Activated B cell treated with CpG ODN at 0.5 μM for 24 hours (primary cell): Measurements from ENCODE around the gene SLC25A30. TPM values are rescaled to one million over a fixed set of nuclear protein-coding genes. Genes with fewer than 3 reads are reported as not detected.
"Not testable (repeated sequence)": the region's sequence is repeated elsewhere in the genome, so short reads cannot be mapped to it uniquely, and the experiment has no call there.

Source experiments
- ATAC-seq: fragments of 200-7000 bp; cut with Tn5 transposase; one replicate; pipeline ENCODE4 v1.10.0; 2021; ENCODE audit warnings: low read depth, mild to moderate bottlenecking, moderate library complexity
- CTCF ChIA-PET: fragments of 350-600 bp; sonication (Branson Sonifier 250); formaldehyde crosslinking; loops from one replicate; lab custom pipeline; 2021; ENCODE audit warnings: antibody characterized with exemption; lab: Charles Lee
- POLR2A ChIA-PET: fragments of 350-600 bp; sonication (Branson Sonifier 250); formaldehyde crosslinking; loops from one replicate; lab custom pipeline; 2021; ENCODE audit warnings: antibody characterized with exemption; lab: Charles Lee
- DNase-seq: peaks from one replicate; pipeline ENCODE4 v3.0.0; 2022
- H3K27ac Mint-ChIP-seq: one replicate; pipeline ENCODE4 v1.8.0; 2020; ENCODE audit warnings: mixed read lengths
- H3K27me3 Mint-ChIP-seq: one replicate; pipeline ENCODE4 v1.8.0; 2021; ENCODE audit warnings: mixed read lengths
- H3K36me3 Mint-ChIP-seq: one replicate; pipeline ENCODE4 v1.8.0; 2021; ENCODE audit warnings: low read depth, mixed read lengths
- H3K4me1 Mint-ChIP-seq: one replicate; pipeline ENCODE4 v1.8.0; 2021; ENCODE audit warnings: mixed read lengths
- H3K4me3 Mint-ChIP-seq: one replicate; pipeline ENCODE4 v1.8.0; 2020; ENCODE audit warnings: mild to moderate bottlenecking, mixed read lengths
- H3K9me3 Mint-ChIP-seq: one replicate; pipeline ENCODE4 v1.8.0; 2020; ENCODE audit warnings: mixed read lengths
- CTCF ChIP-seq: fragments of 200-600 bp; IDR thresholded peaks from one replicate; pipeline ENCODE4 v1.8.0; 2022; ENCODE audit warnings: antibody characterized with exemption, mild to moderate bottlenecking
- intact Hi-C: fragments of 100-400 bp; cut with micrococcal nuclease; formaldehyde crosslinking; loops from one replicate; pipeline ENCODE4 v1.15.1; 2024
- total RNA-seq: library from RNA; stranded (reverse); gene quantifications from 2 replicates; pipeline ENCODE4 v1.2.3, GENCODE V29; 2022

SLC25A30 gene
- total RNA-seq, 1 donor from 2014 or later, result 19.3 TPM

GRCh38 chr13:45352031-45352430, 66.1 kb downstream of the SLC25A30 start:
- peaks cover 61% of the 10 kb centered on the region for H3K36me3 Mint-ChIP-seq
- H3K27me3 Mint-ChIP-seq, result no peaks in the 10 kb centered on the region
- DNase-seq (no peak), ATAC-seq (no peak)
- no peak overlapping the region for H3K27ac Mint-ChIP-seq
- POLR2A ChIA-PET, result no interaction called here
- CTCF ChIA-PET, result no interaction called here
- H3K4me1 Mint-ChIP-seq, result peaks cover 7% of the 10 kb centered on the region
- H3K9me3 Mint-ChIP-seq, result no peaks in the 10 kb centered on the region
- intact Hi-C loops, result no loop called here
- TF ChIP-seq CTCF, result no peak
- no peak overlapping the region for H3K4me3 Mint-ChIP-seq

- Mint-ChIP-seq H3K4me1 (peaks cover 7% of the 10 kb centered on the region), H3K36me3 (peaks cover 64% of the 10 kb centered on the region), H3K27me3 (no peaks in the 10 kb centered on the region), H3K4me3 (no peak overlapping the region), H3K9me3 (no peaks in the 10 kb centered on the region), H3K27ac (no peak overlapping the region)
- no peak for TF ChIP-seq CTCF
- ChIA-PET POLR2A (no interaction called here), CTCF (no interaction called here)
- no peak for DNase-seq
- intact Hi-C loops, result no loop called here
- no peak for ATAC-seq
Measured at GRCh38 chr13:45350152-45350551, 68.0 kb downstream of the SLC25A30 start.

GRCh38 chr13:45349438-45349837, 68.7 kb downstream of the SLC25A30 start:
- Mint-ChIP-seq H3K27me3 (no peaks in the 10 kb centered on the region), H3K27ac (no peak overlapping the region), H3K9me3 (no peaks in the 10 kb centered on the region), H3K4me1 (peaks cover 7% of the 10 kb centered on the region), H3K4me3 (no peak overlapping the region), H3K36me3 (peaks cover 65% of the 10 kb centered on the region)
- ChIA-PET POLR2A (interaction anchor here (0.6 kb wide), 1 partner anchor 263 kb away, joined by 3 read pairs; no protein-coding TSS in a partner anchor), CTCF (no interaction called here)
- DNase-seq, result no peak
- no peak for ATAC-seq
- no peak for TF ChIP-seq CTCF
- intact Hi-C loops, result loop anchor here (10.0 kb wide), 1 partner anchor 815 kb away; no protein-coding TSS in a partner anchor

- peaks cover 29% of the 10 kb centered on the region for H3K4me1 Mint-ChIP-seq
- H3K27me3 Mint-ChIP-seq, H3K4me3 Mint-ChIP-seq, DNase-seq, POLR2A ChIA-PET, ATAC-seq, H3K9me3 Mint-ChIP-seq, H3K27ac Mint-ChIP-seq, CTCF ChIA-PET: not testable (repeated sequence)
- intact Hi-C loops, result loop anchor here (5.0 to 10.0 kb wide), 3 partner anchors 821 to 1087 kb away; no protein-coding TSS in a partner anchor
- H3K36me3 Mint-ChIP-seq, result peaks cover 51% of the 10 kb centered on the region
Measured at GRCh38 chr13:45344064-45344463, 74.1 kb downstream of the SLC25A30 start.

Other genes with a start within 250 kb of the SLC25A30 start
- gene KCTD4, start 217.3 kb downstream of the SLC25A30 start, total RNA-seq, result not detected in 2 replicates
- 3,880 and 4,323 TPM in 2 replicates for gene TPT1, start 77.2 kb downstream of the SLC25A30 start, total RNA-seq
- 26.0 and 31.6 TPM in 2 replicates for gene COG3, start 46.6 kb upstream of the SLC25A30 start, total RNA-seq
- not detected in 2 replicates for gene ERICH6B, start 197.4 kb upstream of the SLC25A30 start, total RNA-seq